MCF 10A (cell line): Measurements from ENCODE around the gene ZEB1. TPM values are rescaled to one million over a fixed set of nuclear protein-coding genes. Genes with fewer than 3 reads are reported as not detected.

Source experiments
- BruUV-seq: library from RNA; stranded (reverse); fragments of 400-500 nt; replicated peaks from 2 replicates; lab custom pipeline; 2021; lab: Mats Ljungman, UMichigan
- CTCF ChIA-PET: fragments of 300-600 bp; sonication (Branson Sonifier 250); formaldehyde crosslinking; extraction: SDS; loops from one replicate; lab custom pipeline; 2021; ENCODE audit warnings: antibody characterized with exemption, inconsistent platforms; lab: Yijun Ruan, JAX
- POLR2A ChIA-PET: fragments of 300-600, 350-650 bp; sonication (Branson Sonifier 250); formaldehyde crosslinking; extraction: SDS; loops from one replicate; lab custom pipeline; 2020; ENCODE audit warnings: antibody characterized with exemption, inconsistent platforms; lab: Yijun Ruan, JAX
- DNase-seq: peaks from one replicate; pipeline ENCODE4 v3.0.0-alpha.2; 2018; ENCODE audit not compliant: unreplicated experiment
- H3K27ac Mint-ChIP-seq: one replicate; pipeline ENCODE4 v1.8.0; 2022; ENCODE audit warnings: mild to moderate bottlenecking, low read depth, mixed read lengths; ENCODE audit not compliant: unreplicated experiment
- H3K27me3 Mint-ChIP-seq: one replicate; pipeline ENCODE4 v1.8.0; 2022; ENCODE audit warnings: mixed read lengths; ENCODE audit not compliant: insufficient read depth, unreplicated experiment
- H3K36me3 Mint-ChIP-seq: one replicate; pipeline ENCODE4 v1.8.0; 2022; ENCODE audit warnings: mild to moderate bottlenecking, moderate library complexity, mixed read lengths; ENCODE audit not compliant: insufficient read depth, unreplicated experiment
- H3K4me1 Mint-ChIP-seq: one replicate; pipeline ENCODE4 v1.8.0; 2022; ENCODE audit warnings: mixed read lengths; ENCODE audit not compliant: insufficient read depth, unreplicated experiment
- H3K4me3 Mint-ChIP-seq: one replicate; pipeline ENCODE4 v1.8.0; 2022; ENCODE audit warnings: mild to moderate bottlenecking, moderate library complexity, mixed read lengths; ENCODE audit not compliant: unreplicated experiment
- H3K9me3 Mint-ChIP-seq: one replicate; pipeline ENCODE4 v1.8.0; 2022; ENCODE audit warnings: mixed read lengths; ENCODE audit not compliant: unreplicated experiment
- intact Hi-C: fragments of 100-400 bp; cut with micrococcal nuclease; formaldehyde crosslinking; loops from 2 replicates; pipeline ENCODE4 v1.14.1; 2022
- total RNA-seq: library from RNA; stranded (reverse); gene quantifications from 2 replicates; pipeline ENCODE4 v1.2.3, GENCODE V29; 2022
- TF ChIP-seq, protein P1 (sequence below): fragments of 200-600 bp; IDR thresholded peaks from one replicate; pipeline ENCODE4 v1.8.0; 2022; ENCODE audit warnings: antibody characterized with exemption, mild to moderate bottlenecking; ENCODE audit not compliant: unreplicated experiment

ZEB1 gene
- total RNA-seq, 1 experiment from 2014 or later = 15.1 TPM

DNA sequence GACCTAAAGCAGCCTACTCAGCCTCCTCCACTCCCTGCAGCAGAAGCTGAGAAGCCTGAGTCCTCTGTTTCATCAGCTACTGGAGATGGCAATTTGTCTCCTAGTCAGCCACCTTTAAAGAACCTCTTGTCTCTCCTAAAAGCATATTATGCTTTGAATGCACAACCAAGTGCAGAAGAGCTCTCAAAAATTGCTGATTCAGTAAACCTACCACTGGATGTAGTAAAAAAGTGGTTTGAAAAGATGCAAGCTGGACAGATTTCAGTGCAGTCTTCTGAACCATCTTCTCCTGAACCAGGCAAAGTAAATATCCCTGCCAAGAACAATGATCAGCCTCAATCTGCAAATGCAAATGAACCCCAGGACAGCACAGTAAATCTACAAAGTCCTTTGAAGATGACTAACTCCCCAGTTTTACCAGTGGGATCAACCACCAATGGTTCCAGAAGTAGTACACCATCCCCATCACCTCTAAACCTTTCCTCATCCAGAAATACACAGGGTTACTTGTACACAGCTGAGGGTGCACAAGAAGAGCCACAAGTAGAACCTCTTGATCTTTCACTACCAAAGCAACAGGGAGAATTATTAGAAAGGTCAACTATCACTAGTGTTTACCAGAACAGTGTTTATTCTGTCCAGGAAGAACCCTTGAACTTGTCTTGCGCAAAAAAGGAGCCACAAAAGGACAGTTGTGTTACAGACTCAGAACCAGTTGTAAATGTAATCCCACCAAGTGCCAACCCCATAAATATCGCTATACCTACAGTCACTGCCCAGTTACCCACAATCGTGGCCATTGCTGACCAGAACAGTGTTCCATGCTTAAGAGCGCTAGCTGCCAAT is 202.2 kb downstream of the ZEB1 start:
- H3K36me3 Mint-ChIP-seq = peaks cover 16% of the 10 kb centered on the region
- no TSS peak for BruUV-seq

GRCh38 chr10:31522820-31523219 is 203.8 kb downstream of the ZEB1 start:
- no peaks in the 10 kb centered on the region for H3K9me3 Mint-ChIP-seq
- no peak overlapping the region for H3K4me3 Mint-ChIP-seq
- peaks cover 12% of the 10 kb centered on the region for H3K4me1 Mint-ChIP-seq
- ChIA-PET CTCF (no interaction called here), POLR2A (no interaction called here)
- BruUV-seq = no TSS peak
- no peaks in the 10 kb centered on the region for H3K27me3 Mint-ChIP-seq
- DNase-seq = no peak
- intact Hi-C loops = no loop called here
- H3K36me3 Mint-ChIP-seq = peaks cover 23% of the 10 kb centered on the region
- TF ChIP-seq, protein P1, sequence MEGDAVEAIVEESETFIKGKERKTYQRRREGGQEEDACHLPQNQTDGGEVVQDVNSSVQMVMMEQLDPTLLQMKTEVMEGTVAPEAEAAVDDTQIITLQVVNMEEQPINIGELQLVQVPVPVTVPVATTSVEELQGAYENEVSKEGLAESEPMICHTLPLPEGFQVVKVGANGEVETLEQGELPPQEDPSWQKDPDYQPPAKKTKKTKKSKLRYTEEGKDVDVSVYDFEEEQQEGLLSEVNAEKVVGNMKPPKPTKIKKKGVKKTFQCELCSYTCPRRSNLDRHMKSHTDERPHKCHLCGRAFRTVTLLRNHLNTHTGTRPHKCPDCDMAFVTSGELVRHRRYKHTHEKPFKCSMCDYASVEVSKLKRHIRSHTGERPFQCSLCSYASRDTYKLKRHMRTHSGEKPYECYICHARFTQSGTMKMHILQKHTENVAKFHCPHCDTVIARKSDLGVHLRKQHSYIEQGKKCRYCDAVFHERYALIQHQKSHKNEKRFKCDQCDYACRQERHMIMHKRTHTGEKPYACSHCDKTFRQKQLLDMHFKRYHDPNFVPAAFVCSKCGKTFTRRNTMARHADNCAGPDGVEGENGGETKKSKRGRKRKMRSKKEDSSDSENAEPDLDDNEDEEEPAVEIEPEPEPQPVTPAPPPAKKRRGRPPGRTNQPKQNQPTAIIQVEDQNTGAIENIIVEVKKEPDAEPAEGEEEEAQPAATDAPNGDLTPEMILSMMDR = no peak
- H3K27ac Mint-ChIP-seq = no peak overlapping the region

More for the DNA sequence above, 202.2 kb downstream of the ZEB1 start:
- no peaks in the 10 kb centered on the region for H3K9me3 Mint-ChIP-seq
- no peak for DNase-seq
- ChIA-PET POLR2A (no interaction called here), CTCF (no interaction called here)
- H3K4me1 Mint-ChIP-seq = no peaks in the 10 kb centered on the region
- H3K27me3 Mint-ChIP-seq = no peaks in the 10 kb centered on the region
- no peak overlapping the region for H3K27ac Mint-ChIP-seq
- intact Hi-C loops = no loop called here
- TF ChIP-seq, protein P1 = no peak
- H3K4me3 Mint-ChIP-seq = no peak overlapping the region

GRCh38 chr10:31524460-31524859 is 205.4 kb downstream of the ZEB1 start:
- peaks cover 23% of the 10 kb centered on the region for H3K36me3 Mint-ChIP-seq
- CTCF ChIA-PET = interaction anchor here (0.6 kb wide), 1 partner anchor 273 kb away, joined by 4 read pairs; no protein-coding TSS in a partner anchor

GRCh38 chr10:31526178-31526577 is 207.2 kb downstream of the ZEB1 start:
- ChIA-PET POLR2A (no interaction called here), CTCF (no interaction called here)
- no peak for DNase-seq
- Mint-ChIP-seq H3K27ac (no peak overlapping the region), H3K36me3 (peaks cover 23% of the 10 kb centered on the region), H3K4me1 (peaks cover 12% of the 10 kb centered on the region), H3K4me3 (no peak overlapping the region), H3K9me3 (no peaks in the 10 kb centered on the region), H3K27me3 (no peaks in the 10 kb centered on the region)
- no TSS peak for BruUV-seq
- TF ChIP-seq, protein P1 = no peak
- intact Hi-C loops = no loop called here

More at GRCh38 chr10:31524460-31524859, 205.4 kb downstream of the ZEB1 start:
- no peak overlapping the region for H3K4me3 Mint-ChIP-seq
- H3K4me1 Mint-ChIP-seq = peaks cover 12% of the 10 kb centered on the region
- BruUV-seq = no TSS peak
- DNase-seq = no peak
- POLR2A ChIA-PET = no interaction called here
- TF ChIP-seq, protein P1 = no peak
- no peaks in the 10 kb centered on the region for H3K27me3 Mint-ChIP-seq
- no peak overlapping the region for H3K27ac Mint-ChIP-seq
- intact Hi-C loops = no loop called here
- H3K9me3 Mint-ChIP-seq = no peaks in the 10 kb centered on the region
